Right kidney (tissue), 1 donor: ENCODE measurements around the gene TMEM150B.

Experiments used
- DNase-seq: peaks from one replicate; pipeline ENCODE4 v3.0.0-alpha.2; 2016

Gene TMEM150B

DNA sequence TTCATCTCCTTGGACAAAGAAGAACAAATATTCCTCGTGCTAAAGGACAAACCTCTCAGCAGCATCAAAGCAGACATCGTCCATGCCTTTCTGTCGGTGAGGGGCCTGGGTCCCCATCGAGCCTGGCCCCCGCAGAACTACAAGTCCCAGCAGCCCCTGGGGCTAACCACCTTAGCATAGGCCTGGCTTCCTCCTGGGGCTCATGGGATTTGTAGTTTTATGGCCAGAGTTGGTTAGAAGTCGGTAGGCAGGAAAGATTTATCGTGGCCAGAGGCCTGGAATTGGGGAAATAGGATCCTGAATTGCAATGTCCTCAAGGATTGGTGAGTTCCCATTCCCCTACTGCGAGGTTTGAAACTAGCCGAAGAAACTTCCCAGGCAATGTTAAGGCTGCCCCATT is 19.6 kb downstream of the TMEM150B start:
- DNase-seq: peak; percentile 33

- no peak for DNase-seq
Measured at GRCh38 chr19:55304980-55305379, 20.2 kb downstream of the TMEM150B start.

- DNase-seq: no peak
Measured at GRCh38 chr19:55304279-55304978, 20.7 kb downstream of the TMEM150B start.

DNA sequence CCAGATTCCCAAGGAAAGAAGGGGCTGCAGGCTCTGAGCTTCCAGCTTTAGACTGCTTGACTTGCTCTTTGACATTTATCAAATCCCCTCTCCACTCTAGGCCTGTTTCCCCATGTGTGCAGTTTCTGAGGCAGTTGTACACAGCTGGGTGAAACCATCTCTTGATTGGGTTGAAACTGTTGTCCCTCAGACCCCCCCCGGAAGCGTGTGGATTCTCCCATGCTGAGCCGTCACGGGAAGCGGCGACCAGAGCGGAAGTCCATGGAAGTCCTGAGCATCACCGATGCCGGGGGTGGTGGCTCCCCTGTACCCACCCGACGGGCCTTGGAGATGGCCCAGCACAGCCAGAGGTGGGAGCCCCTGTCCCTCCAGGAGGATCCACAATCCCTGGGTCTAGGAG is 21.7 kb downstream of the TMEM150B start:
- DNase-seq: no peak

DNA sequence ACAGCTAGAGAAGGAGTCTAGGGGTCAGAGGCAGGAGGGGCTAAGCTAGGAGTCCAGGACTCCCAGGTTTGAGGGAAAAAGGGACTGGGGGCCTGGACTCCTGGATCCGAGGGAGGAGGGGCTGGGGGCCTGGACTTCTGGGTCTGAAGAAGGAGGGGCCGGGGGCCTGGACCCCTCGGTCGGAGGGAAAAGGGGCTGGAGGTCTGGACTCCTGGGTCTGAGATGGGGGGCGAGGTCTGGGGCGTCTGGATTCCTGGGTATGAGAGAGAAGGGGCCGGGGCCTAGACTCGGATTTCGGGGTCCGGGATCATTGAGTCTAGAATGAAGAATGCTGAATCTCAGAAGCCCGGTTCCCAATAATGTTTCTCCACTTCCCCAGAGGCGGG is 22.8 kb downstream of the TMEM150B start:
- no peak for DNase-seq

DNA sequence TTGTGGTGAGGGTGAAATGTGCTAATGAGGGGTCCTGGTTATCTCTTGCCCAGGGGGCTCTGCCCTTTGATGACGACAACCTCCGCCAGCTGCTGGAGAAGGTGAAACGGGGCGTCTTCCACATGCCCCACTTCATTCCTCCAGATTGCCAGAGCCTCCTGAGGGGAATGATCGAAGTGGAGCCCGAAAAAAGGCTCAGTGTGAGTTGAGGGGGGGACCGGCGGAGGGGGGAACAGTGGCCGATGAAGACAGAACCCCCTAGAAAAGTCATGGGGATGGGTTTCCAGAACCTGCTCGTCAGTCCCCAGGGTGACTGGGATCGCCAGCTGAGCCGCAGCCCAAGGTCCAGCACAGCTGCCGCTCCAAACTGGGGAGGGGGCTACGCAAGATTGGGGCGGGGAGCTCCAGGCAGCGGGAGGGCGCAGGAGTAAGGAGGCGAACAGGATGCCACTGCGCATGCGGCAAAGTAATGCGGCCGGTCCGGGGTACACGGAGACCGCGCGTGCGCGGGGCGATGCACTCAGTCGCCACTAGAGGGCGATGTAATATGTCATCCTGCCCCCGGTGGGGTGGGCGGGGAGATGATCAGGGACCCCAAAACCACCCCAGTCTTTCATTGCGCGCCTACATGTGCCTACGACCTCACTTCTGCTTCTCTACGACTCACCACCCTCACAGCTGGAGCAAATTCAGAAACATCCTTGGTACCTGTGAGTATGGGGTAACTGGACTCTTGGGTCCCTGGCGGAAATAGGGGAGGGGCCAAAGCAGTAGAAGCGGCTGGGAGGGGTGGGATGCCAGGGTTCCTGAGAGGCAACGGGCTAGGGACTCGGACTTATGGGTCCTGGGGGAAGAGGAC is 23.5 kb downstream of the TMEM150B start:
- peak; percentile 79 for DNase-seq

DNA sequence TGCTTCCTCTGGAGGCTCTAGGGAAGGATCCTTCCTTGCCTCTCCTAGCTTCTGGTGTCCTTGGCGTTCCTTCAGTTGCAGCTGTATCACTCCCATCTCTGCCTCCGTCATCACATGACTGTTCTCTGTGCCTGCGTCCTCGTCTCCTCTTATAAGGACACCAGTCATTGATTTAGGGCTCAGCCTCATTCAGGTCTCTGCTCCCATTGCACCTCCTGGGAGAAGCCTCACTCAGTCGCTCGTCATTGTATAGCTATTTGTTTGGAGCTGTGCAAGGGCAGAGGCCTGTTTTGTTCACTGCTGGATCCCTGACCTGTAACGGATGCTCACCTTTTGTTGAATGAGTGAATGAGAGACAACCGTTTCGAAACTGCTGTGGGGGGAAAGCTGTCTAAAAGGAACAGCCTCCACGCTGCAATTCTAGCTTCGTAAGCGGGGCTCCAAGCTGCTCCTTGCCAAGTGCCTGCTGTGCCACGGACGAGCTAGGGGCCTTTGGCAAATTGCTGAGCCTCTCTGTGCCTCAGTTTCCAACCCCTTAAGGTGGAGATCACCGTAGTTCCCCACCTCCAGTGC is 24.2 kb downstream of the TMEM150B start:
- DNase-seq: no peak

GRCh38 chr19:55299991-55300390 is 25.1 kb downstream of the TMEM150B start:
- no peak for DNase-seq

GRCh38 chr19:55297267-55297666 is 27.9 kb downstream of the TMEM150B start:
- DNase-seq: no peak

DNA sequence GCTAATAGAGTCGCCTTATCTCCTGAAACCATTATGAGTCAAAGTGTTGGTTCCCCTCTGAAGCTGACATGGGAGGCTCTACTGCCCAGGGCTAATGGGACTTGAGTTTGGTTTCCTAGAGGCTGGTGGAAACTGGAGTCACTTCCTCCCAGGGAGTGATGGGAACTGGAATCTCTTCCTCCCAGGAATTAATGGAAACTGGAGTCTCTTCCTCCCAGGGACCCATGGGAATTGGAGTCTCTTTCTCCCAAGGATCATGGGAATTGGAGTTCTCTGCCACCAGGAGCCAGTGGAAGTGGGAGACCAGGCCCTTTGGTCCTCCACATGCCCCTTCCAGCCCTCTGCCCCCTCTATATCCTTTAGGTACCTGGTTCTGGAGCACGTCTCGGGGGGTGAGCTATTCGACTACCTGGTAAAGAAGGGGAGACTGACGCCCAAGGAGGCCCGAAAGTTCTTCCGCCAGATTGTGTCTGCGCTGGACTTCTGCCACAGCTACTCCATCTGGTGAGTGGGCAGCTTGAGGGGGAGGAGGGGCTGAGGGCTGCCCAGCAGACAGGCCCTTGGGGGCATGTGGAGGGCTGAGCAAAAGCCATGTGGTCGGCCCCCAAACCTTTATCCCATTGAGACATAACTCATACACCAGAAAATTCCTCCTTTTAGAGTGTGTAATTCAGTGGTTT is 35.9 kb downstream of the TMEM150B start:
- no peak for DNase-seq

DNA sequence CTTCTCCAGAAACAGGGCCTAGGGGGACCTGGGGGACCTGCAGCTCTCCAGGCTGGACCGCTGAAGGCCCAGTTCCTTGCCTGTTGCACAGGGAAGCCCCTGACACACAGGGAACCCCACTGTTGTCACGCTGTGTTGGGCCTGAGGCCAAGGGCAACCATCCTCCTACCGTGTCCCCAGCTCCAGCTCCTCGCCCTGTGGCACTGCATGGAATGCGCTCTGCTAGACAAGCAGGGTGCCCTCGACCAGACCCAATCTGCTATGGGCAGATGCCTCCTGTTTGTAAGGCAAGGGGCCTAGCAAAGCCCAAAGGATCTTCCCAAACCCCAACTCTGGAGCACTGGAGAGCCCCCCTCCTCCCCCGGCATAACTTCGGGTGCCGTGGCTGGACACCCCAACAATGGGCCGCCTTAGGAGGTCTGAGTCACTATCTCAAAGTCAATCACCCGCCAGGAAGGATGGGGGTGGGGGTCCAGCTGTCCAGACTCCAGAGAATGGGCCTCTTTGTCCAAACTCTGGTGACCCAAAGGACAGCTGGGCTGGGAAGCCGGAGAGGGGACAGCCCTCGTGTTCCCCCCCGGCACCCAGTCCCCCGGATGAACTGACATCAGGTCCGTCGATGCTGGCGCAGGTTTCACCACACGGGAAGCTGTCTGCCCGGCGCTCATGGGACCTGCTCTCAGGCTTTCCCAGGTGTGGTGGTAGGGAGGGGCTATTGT is 37.6 kb downstream of the TMEM150B start:
- no peak for DNase-seq

- DNase-seq: peak; percentile 48
Measured at GRCh38 chr19:55285229-55285890, 39.8 kb downstream of the TMEM150B start.

DNA sequence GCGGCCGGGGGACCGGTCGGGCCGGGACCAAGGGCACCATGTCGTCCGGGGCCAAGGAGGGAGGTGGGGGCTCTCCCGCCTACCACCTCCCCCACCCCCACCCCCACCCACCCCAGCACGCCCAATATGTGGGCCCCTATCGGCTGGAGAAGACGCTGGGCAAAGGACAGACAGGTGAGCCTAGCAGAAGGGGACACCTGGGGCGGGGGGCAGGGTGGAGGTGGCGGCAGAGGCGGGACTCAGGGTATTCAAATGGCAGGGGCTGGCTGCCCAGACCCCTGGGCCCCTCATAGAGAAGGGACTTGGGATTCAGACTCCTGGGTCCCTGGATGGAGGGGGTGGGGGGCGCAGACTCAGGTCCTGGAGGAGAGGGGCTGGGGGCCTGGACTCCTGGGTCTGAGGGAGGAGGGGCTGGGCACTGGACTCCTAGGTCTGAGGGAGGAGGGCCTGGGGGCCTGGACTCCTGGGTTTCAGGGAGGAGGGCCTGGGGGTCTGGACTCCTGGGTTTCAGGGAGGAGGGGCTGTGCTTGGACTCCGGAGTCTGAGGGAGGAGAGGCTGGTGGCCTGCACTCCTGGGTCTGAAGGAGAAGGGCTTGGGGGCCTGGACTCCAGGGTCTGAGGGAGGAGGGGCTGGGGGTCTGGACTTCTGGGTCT is 40.6 kb downstream of the TMEM150B start:
- DNase-seq: no peak

- DNase-seq: peak; percentile 29
Measured at GRCh38 chr19:55283548-55284377, 41.4 kb downstream of the TMEM150B start, which contains the start of gene BRSK1. BRSK1 (plus strand) TSS chr19:55283997; CDS start chr19:55284443, 446 bp downstream.

DNA sequence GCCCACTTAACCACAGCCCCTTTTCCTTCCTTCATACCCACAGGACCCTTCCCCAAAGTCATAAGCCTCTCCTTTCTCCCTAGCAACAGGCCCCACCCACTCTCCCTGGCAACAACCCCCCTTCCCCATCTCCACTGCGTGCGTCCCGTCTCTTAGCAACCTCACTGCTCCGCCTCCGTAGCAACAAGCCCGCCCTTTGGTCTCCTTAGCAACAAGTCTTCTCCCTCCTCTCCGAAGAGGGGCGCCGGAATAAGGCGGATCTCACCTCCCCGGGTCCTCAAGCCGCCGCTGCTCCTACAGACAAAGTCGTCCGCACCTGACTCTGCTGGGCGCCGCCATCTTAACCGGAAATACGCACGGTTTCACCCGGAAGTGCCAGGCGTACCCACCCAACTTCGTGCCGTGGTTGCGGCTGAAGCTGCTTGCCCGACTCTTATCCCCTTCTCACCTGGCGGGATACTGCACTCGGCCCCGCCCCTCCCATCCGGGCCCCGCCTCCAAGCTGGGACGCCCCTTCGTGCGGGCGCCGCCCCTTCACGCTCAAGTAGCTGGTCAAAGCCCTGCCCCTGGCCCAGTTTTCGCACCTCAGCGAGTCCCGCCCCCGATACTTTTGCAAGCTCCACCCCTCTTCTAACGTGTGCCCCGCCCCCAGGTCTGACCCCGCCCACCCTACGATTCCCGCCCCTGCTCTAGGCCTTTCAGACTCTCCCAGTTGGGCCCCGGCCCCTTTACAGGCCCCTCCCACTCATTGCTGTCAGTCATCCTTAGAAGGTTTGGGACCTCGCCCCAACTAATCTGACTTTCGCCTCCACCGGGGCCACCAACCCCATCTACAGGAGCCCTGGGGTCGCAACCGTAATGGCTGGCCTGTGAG is 45.1 kb downstream of the TMEM150B start, which contains the start of gene HSPBP1:
TSS of gene HSPBP1 (minus strand) at position 341 of the 874 bp plus-strand sequence. CDS start 502 bp downstream, outside the sequence.
- peak; percentile 94 for DNase-seq

- DNase-seq: no peak
Measured at GRCh38 chr19:55279340-55279739, 45.8 kb downstream of the TMEM150B start.

DNA sequence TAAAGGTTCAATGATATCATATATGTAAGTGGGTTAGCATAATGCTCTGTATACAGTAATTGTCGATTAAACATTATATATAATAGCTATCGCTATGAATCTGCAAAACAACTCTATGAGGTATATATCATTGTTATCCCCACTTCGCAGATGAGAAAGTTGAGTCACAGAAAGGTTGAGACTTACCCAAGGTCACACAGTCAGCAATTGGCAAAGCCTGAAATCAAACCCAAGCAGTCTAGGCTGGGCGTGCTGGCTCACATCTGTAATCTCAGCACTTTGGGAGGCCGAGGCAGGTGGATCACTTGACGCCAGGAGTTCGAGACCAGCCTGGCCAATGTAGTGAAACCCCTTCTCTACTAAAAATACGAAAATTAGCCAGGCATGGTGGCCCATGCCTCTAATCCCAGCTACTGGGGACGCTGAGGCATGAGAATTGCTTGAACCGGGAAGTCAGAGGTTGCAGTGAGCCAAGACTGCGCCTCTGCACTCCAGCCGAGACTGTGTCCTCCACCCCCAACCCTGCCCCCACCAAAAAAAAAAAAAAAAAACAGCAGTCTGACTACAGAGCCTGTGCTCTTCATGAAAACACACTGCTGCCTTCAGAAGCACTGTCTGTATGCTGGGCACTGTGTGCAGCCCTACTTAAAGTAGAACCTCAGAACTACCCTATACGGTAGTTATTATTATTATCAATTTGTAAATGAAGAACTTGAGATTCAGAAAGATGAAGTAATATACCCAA is 46.6 kb downstream of the TMEM150B start:
- no peak for DNase-seq

DNA sequence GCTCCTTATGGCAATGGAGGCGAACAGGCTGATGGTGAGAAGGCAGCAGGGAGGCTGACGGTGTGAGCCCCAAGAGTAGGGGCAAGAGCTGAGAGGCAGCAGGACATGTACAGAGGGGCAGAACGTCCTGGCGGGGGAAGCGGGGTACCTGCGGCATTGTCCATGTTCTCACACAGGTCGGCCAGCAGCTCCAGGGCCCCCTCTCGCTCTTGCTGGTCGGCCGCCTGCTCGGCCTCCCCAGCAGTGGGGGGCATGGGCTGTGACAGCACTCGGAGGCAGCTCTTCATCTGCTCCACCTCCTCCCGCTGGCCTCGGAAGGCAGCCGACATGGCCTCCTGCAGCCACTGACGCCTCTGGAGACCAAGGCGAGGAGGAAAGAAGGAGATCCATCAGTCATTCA is 47.6 kb downstream of the TMEM150B start:
- no peak for DNase-seq
